Hematopoietic multipotent progenitor cell (in vitro differentiated cells): ENCODE data around the gene PLEKHG5. TPM values are rescaled to one million over a fixed set of nuclear protein-coding genes. Genes with fewer than 3 reads are reported as not detected.
A peak's percentile ranks its signal among the peaks of the same experiment; 100 is the strongest.
"Not testable (repeated sequence)": the region's sequence is repeated elsewhere in the genome, so short reads cannot be mapped to it uniquely, and the experiment has no call there.

Experiments used
- DNase-seq, 3 donors: peaks; one replicate each; pipeline ENCODE4 v3.0.0-alpha.2; 2011 to 2015; ENCODE audit warnings: low read depth in 2 of 3, low spot score in 2 of 3
- total RNA-seq: library from RNA; depleted of rRNA; stranded (reverse); fragments of >200 nt; gene quantifications from one replicate; pipeline ENCODE4 v1.2.3, GENCODE V29; 2012

PLEKHG5 gene
- total RNA-seq, 1 donor: 0.54 TPM

GRCh38 chr1:6466023-6466422, 25.4 kb downstream of the PLEKHG5 start, which contains the start of gene TNFRSF25:
Gene TNFRSF25, minus strand, starts transcription at chr1:6466173. Its CDS starts 66 bp downstream, at chr1:6466107.
- no peak for DNase-seq

- DNase-seq: peak in 1 of 3 donors; percentile 49
Observed at GRCh38 chr1:6465461-6466005, 25.9 kb downstream of the PLEKHG5 start.

DNA sequence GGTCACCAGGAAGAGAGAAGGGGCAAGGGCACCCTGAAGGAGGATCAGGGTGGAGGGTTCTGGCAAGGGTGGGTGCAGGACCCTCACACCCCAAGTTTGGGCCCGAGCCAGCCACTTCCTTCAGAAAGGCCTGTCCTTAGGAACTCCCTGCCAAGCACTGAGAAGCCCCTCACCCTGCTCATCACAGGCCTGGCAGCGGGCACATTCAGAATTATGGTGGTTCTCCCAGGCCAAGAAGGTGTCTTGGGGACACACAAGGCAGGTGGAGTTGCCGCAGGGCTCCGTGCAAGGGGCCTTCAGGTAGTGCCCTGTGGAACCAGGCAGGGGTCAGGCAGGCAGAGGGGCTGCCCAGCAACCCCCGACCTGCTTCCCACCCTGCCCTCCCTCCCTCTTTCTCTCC, 26.6 kb downstream of the PLEKHG5 start:
- no peak for DNase-seq

DNA sequence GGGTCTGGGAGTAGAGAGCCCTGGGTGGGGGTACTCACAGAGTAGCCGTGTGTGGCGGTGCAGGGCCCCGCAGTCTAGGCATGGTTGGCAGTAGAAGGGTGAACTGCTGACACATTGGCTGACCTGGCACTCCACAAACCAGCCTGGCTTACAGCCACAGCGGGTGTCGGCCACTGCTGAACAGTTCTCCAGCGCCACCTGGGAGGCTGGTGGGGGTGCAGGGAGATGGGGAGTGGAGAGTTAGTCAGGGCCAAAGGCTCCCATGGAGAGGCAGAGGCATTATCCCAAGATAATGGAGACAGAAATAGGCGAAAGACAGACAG, 27.0 kb downstream of the PLEKHG5 start:
- no peak for DNase-seq

DNA sequence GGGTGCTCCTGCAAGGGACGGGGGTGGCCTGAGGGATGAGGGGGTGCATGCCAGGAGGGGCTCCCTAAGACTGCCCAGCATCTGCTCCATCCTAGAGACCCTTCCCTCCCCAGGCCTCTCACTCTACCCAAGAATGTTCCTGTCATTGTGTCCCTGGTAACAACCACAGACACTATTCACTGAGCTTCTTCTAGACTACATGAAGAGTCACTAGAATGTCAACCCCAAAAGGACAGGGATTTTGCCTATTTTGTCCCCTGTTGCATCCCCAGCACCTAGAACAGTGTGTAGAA, 28.4 kb downstream of the PLEKHG5 start:
- DNase-seq: no peak

GRCh38 chr1:6462412-6463119, 28.9 kb downstream of the PLEKHG5 start:
- DNase-seq: no peak

DNA sequence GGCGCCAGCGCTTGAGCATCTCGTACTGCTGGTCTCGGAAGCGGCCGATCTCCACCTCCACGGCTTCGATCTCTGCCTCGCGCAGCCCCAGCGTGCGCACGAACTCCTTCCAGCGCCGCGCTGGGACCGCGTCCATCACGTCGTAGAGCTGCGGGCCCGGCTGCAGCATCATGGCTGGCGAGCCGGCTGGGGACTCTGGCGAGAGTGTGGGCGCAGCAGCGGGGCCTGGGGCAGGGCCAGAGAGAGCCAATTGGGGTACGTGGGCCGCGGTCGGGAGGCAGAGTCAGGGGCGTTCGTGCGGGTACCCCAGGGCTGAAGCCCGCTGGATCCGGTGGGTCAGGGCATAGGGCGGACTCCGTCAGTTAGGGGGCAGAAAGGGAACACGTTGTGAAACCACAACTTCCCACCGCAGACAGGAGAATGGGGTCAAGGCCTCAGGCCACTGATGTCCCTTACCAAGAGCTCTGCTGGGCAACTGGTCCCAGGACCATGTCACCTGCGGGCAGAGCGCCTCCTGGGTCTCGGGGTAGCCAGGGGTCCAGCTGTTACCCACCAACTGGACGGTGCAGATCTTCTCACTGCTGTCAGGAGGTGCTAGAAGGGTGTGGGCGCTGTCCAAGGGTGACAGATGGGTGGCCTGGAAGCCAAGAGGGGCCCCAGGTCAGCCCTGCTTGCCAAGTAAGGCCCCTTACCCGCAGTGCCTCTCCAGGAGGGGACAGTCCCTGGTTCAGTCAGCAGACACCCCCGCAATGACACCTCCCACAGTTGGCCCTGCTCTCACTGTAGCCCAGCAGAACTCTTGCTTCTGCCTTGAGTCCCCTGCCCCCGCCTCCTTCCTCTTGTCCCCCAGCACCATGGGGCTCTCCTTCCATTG, 29.7 kb downstream of the PLEKHG5 start:
- DNase-seq: no peak

- DNase-seq: no peak
Observed at GRCh38 chr1:6461051-6461530, 30.4 kb downstream of the PLEKHG5 start.

DNA sequence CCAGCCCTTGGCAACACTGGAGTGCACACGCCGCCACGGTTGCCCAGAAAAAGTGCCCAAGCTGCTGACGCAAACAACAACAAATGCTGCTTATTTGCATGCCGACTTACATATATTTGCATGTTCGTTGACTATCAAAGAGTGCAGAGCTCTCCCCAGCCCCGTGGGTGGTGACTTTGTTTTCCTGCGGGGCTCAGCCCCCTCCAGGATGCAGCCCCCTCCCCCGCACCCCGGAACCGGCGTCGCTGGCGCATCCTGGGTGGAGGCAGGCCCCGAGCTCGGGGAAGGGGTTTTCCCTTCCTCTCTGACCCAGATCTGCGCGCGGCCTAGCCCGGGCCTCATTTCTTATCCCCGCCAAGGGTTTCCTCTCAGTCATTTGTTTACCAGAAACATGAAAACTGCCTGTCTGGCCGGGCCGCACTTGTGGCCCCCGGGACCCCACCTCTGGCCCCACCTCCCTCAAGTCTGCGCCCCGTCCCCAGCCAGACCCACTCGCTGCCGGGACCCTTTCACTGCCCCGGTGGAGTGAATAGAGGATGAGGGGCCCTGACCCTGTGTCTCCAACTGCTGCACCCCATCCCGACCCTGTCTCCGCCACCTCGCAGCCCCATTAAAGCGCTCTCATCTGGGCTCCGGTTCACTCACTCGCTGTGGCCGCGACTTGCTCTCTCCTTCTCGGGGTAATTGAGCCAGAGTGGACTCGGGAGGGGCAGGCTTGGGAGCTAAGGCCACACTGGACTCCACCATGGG, 31.0 kb downstream of the PLEKHG5 start:
- peak in 1 of 3 donors; percentile 82 for DNase-seq

DNA sequence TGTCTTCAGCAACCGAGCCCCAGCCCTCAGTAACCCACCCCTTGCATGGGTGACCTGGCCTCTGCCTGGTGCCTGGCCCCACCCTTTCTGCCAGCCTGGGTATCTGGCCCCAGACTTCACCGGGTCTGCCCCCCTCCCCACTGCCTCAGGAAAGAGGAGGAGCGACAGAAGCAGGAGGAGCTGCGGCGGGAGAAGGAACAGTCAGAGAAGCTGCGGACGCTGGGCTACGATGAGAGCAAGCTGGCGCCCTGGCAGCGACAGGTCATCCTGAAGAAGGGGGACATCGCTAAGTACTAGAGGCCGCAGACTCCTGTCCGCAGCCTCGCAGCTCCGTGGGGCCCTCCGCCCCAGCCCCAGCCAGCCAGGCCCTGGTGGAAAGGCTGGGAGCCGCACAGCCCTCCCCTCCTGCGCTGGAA, 31.6 kb downstream of the PLEKHG5 start:
- DNase-seq: peak in 1 of 3 donors; percentile 56

DNA sequence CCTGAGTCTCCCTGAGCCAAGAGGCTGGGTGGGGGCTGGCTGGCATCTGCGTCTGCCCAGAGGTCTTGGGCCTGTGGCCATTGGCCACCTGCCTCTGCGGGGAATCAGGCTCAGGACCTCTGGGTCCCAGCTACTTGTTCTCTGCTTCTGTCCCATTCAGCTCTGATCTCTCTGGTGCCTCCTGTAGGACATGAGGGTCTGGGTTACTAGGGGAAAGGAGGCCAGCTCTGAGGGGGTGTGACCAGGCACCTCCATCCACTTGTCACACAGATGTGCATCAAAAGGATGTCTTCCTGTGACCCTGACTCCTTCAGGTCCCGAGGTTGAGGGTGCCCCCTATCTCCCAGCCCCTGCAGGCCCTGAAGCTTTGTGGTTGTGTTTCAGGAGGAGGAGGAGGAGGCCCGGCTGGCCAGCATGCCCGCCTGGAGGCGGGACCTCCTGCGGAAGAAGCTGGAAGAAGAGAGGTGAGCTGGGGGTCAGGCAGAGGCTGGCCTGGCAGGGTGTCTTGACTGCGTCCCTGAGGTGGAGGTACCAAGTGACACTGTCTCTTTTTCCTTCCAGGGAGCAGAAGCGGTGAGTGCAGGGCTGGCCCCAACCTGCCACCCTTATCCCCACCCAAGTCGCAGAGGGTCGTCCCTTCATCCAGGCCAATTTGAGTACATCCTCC, 34.5 kb downstream of the PLEKHG5 start:
- no peak for DNase-seq

GRCh38 chr1:6455752-6456520, 35.5 kb downstream of the PLEKHG5 start:
- not testable (repeated sequence) for DNase-seq

DNA sequence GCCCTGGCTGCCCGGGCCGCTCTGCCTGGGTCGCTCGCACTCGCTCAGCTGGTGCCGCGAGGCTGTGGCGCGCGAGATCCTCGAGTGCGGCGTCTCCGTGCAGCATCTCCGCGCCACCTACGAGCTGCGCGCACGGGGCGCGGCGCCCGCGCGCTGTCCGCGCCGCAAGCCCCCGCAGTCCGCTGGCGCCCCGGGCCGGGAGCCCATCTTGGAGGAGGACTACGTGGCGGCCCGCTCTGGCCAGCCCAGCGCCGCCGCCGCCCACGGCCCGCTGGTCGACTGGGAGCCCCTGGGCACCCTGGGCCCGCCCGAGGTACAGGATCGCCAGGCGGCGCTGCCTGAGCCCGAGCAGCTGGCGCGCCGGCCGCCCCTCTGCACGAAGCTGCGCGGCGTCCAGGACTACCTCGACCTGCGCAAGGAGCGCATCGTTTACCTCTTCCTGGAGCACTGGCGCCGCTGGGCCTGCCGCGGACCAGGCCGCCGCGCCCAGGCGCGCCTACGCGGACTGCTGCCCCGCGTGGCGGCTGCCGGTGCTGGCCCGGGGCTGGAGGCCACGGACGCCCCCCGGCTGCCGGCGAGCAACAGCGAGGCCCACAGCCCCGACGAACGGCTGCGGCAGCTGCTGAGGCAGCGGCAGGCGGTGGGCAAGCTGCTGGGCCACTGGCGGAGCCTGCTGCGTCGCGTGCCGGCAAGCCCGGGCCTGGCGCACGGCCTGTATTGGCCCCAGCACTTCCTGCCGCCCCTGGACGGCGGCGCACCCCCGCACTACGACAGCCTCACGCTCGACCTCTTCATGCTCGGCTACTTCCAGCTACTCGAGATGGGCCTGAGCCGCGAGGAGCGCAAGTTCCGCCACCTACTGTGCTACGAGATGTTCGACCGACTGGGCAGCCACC, 36.4 kb downstream of the PLEKHG5 start:
- DNase-seq: peak in 2 of 3 donors; percentile 46 to 55

GRCh38 chr1:6453895-6454855, 37.3 kb downstream of the PLEKHG5 start:
- not testable (repeated sequence) for DNase-seq

DNA sequence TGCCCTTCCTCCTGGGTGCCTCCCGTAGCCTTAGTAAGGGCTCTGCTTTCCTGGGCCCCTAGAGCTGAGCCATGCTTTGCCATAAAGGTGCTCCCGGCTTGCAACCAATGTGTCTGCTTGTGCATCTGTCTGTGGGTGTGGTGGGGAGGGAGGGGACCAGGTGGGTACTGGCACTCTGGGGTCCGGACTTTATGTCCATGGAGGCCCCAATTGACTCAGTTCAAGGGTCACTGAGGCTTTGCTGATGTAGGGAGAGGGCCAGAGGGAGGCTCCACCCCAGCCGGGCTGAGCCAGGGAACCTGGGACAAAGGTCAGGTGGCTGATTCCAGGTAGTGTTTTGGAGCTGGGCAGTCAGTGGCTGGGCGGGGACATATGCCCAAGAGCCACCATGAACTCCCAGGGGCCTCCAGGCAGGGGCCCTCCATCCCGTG, 40.5 kb downstream of the PLEKHG5 start:
- DNase-seq: no peak

DNA sequence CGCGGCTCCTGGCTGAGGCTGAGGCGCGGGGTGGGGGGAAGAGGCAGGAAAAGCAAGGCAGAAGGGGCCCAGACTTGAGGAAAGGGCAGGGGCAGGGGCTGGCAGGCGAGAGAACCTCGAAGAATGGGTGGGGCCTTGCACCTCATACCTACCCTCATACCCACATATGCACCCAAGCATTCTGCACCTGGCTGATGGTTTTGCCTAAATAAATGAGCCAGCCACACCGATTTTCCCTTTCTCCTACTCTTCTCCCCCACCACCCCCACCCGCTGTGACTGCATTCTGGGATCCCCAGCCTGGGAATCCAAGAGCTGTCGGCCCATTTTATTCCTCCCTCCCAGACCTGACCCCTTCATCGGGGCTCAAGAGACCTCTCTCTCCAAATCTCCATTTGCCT, 41.0 kb downstream of the PLEKHG5 start:
- not testable (repeated sequence) for DNase-seq

GRCh38 chr1:6450005-6450450, 41.4 kb downstream of the PLEKHG5 start:
- DNase-seq: no peak
